Activated CD4-positive, alpha-beta T cell treated with anti-CD3 and anti-CD28 coated beads for 1 hour (primary cell): ENCODE measurements around the gene POLE4.

Source experiments
- DNase-seq: peaks from one replicate; pipeline ENCODE4 v3.0.0-alpha.2; 2020

The POLE4 gene

GRCh38 chr2:74941284-74941683, 17.2 kb upstream of the POLE4 start:
- DNase-seq = no peak

- DNase-seq = no peak
Measured at GRCh38 chr2:74942263-74942662, 16.2 kb upstream of the POLE4 start.

GRCh38 chr2:74944987-74945787, 13.3 kb upstream of the POLE4 start:
- no peak for DNase-seq

- DNase-seq = no peak
Measured at GRCh38 chr2:74945788-74946331, 12.6 kb upstream of the POLE4 start.

DNA sequence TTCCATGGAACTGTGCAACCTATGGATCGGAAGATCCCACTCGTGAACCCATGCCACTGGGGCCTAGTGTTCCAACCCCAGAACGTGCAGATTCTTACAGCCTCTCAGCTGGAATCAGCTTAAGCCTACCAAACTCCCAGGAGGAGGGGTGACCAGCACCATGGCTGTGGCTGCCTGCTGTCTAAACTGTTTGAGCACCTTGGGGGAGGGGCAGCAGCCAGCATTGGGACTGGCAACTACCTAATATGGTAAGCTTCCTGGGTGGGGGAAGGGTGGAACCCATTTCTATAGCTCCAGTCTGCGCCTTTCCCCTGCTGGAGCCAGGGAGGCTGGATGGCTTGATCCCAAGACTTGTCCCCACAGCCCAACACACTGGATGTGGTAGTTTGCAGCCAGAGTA, 10.7 kb upstream of the POLE4 start:
- no peak for DNase-seq

GRCh38 chr2:74948779-74949178, 9.7 kb upstream of the POLE4 start:
- no peak for DNase-seq

- no peak for DNase-seq
Measured at GRCh38 chr2:74951211-74951754, 7.2 kb upstream of the POLE4 start.

DNA sequence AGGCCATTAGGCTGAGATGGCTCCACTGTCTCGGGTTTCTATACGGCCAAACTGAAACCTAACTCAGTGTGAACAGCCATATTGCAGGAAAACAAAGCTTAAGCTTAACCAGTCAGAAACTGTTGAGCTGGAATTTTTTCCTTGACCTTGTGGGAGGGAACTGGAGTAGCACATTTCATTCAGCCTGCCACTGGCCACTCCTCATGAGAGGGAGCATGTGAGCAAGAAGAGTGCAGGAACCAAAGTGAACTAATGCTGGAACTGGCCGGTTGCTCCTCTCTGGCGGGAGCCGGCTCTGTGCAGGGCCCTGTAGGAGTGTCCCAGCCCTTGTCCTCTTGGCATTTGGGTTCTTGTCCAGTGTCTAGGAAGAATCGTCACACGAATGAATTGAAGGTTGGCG, 5.9 kb upstream of the POLE4 start:
- no peak for DNase-seq

GRCh38 chr2:74953796-74954499, 4.5 kb upstream of the POLE4 start:
- no peak for DNase-seq

- DNase-seq = no peak
Measured at GRCh38 chr2:74954500-74954874, 4.0 kb upstream of the POLE4 start.

DNA sequence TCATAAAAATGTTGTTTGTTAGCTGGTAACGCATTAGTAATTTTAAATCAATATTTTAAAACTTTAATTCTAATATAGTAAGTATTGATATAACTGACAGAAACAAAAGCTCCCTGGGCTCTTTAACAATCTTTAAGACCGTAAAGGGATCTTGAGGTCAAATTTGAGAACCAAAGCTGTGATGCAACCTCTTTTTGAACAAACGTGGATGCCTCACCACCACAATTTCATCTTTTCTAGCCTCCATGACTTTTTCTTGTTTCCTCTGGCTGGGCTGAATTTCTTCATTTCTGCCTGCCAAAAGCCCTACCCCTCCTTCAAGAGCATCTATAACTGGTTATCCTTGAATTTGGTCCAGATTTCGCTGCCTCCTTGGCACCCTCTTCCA, 563 bp upstream of the POLE4 start:
- DNase-seq = no peak

GRCh38 chr2:74959106-74959751, 786 bp downstream of the POLE4 start:
- no peak for DNase-seq

DNA sequence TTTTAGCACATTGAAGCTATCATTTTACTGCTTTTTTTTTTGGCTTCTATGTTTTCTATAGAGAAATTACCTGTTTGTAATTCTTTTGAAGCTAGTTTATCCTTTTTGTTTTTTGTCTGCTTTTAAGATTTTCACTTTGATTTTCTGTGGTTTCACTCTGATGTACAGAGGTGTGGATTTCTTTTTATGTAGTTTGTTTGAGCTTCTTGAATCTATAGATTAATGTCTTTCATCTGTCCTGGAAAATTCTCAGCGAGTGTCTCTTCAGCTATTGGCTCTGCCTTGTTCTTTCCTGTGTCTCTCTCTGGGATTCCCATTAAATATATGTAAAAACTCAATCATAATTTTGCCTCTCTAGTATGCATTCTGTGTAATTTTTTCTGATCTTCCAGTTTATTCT, 8.4 kb downstream of the POLE4 start:
- no peak for DNase-seq

GRCh38 chr2:74975016-74975415, 16.6 kb downstream of the POLE4 start:
- DNase-seq = no peak

GRCh38 chr2:74979844-74980243, 21.4 kb downstream of the POLE4 start:
- no peak for DNase-seq

GRCh38 chr2:74982577-74982976, 24.1 kb downstream of the POLE4 start:
- no peak for DNase-seq

DNA sequence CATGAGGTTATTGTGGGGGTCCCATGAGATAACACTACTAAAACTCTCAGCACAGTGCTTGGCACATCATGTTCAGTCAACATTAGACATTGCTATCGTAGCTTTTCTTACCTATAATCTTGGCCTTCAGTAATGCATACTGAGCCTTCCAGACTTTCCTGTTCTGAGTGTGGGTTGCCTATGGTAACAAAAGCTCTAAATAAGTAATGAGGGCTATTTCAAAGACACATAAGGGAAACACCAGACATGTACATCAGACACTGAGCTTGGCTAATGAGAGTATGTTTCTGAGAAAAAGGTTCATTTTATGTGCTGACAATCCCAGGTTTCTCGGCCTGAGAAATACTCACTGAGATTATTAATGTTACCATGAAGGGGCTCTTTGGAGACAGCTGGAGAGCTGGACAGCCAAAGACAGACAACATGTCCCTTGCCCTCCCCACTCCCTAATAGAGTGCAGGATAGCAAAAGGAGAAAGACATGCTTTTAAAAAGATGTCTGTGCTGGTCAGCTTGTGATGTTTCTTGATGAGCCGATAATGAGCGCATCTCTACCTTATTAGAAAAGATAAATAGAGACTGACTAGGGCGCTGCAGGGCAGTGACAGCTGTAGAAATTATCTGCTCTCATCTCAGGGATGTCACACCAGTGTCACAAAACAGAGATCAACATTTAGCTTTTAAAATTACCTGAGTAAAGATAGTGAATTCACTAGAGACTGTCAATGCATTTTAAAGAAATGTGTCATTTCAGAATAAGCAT, 25.4 kb downstream of the POLE4 start:
- no peak for DNase-seq

DNA sequence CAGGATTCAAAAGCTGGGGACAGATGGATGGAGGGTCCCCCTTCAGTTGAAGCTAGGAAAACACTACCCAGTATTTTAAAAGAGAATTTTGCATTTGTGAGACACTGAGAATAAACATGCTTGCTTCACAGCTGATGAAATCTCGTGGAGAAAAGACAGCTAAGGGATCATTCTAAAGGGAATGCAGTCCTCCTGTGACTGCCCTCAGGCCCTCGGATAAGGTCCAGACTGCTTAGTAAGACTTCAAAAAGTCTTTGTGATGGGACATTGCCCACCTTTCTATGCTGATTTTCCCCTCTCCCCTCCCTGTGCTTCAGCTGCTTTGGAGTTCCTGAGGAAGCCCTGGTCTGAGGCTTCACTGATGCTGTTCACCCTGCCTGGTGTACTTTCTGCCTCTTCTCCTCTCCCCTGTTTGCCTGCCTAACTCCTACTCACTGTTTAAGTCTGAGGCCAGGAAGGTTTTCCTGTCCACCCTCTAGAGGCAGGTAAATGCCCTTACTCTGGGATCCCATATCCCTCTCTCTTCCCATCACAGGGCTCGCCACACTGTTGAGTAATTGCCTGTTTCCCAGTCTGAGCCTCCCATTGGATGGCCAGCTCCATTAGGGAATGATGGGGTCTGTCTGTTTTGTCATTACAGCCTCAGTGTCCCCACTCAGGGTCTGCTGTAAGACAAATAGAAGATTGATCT, 26.6 kb downstream of the POLE4 start:
- DNase-seq = no peak

DNA sequence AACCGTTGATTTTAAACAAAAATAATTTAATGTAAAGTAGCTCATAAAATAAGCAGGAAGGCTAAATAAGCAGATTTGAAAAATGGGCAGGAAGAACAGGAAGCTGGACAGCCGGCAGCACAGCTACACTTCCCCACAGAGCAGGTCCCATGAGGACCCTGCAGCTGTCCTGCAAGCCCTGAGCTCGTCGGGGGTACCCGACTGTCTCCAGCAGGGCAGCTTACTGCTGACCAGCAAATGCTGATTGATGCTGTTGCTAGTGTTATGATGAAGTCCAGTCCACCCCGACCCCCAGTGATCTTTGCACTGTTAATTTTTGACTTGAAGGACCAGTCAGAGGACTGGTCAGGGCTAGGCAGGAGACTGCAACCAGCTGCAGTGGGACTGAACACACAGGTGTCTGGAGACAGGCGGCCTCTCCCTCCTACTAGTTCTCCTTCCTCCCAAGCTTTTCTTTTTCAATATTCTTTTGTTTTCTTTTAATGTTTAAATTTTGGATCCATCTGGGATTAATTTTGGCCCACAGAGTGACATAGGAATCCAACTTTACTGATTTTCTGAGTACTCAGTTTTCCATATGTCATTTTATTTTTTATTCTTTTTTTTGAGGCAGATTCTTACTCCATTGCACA, 27.7 kb downstream of the POLE4 start:
- no peak for DNase-seq

DNA sequence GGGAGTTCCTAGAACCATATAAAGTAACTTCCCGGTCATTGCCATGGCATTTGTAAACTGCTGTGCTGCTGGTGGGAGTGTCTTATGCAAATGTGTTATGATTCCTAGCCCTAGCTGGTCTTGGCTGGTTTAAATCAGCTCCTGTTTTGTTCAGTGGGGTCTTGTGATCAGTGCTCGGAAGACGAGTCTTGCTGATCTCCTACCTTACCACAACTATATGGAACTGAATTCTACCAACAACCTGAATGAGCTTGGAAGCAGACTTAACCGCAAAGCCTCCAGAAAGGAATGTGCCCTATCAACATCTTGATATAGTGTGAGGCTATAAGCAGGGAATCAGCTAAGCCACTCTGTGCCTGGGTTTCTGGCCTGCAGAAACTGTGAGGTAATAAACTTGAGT, 33.5 kb downstream of the POLE4 start:
- no peak for DNase-seq

DNA sequence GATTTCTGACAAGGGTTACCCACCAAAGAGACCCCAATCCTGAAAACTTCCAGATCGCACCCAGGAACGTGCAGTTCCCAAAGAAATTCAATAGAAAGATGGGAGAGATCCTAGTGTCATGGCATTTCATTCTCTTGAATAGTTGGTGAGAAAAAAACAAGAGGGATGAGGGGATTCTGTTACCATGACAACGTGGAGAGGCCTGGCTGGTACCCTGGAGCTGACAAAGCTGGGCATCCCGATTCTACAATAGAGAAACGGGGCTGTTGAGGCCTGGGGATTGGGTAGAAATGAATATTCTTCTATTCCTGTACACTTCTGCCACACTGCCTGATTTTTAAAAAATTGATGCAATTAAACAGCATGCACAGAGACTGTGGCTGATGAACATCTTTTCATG, 41.0 kb downstream of the POLE4 start:
- no peak for DNase-seq

GRCh38 chr2:75002007-75002406, 43.6 kb downstream of the POLE4 start:
- DNase-seq = no peak
